A549 (cell line): Measurements from ENCODE around the gene GALNT7. TPM values are rescaled to one million over a fixed set of nuclear protein-coding genes. Genes with fewer than 3 reads are reported as not detected.

ENCODE experiments used
- ATAC-seq, 2 experiments: fragments of 200-7000 bp in 1 of 2; fragments of >200 bp in 1 of 2; cut with Nextera tagmentation in 1 of 2; cut with Tn5 transposase in 1 of 2; 3 replicates each; pipeline versions ENCODE4 v1.8.0 to v1.9.1; 2018 to 2020; ENCODE audit warnings: mild to moderate bottlenecking in 1 of 2, moderate library complexity in 1 of 2
- CTCF ChIA-PET: fragments of 300-600 bp; sonication (Branson Sonifier 250); formaldehyde crosslinking; extraction: SDS; loops from one replicate; lab custom pipeline; 2021; ENCODE audit warnings: antibody characterized with exemption, inconsistent platforms; lab: Yijun Ruan, JAX
- POLR2A ChIA-PET: fragments of 350-600 bp; formaldehyde crosslinking; extraction: SDS; loops from one replicate; lab custom pipeline; 2021; ENCODE audit warnings: antibody characterized with exemption, inconsistent platforms; lab: Yijun Ruan, JAX
- DNase-seq, 2 experiments: peaks; one replicate each; pipeline versions ENCODE4 v3.0.0 to v3.0.0-alpha.2; 2011 to 2016; ENCODE audit warnings: low read depth in 1 of 2, low spot score in 1 of 2
- FAIRE-seq: peaks from 2 replicates; lab custom pipeline; 2011; peaks lifted over from hg19 to GRCh38; lab: Jason Lieb, UNC
- H3K27ac ChIP-seq, 2 experiments: fragments of >200 bp; sonication (Bioruptor Twin); formaldehyde crosslinking; 3 replicates each; pipeline ENCODE4 v1.5.1; 2016 to 2017
- H3K4me1 ChIP-seq: fragments of >200 bp; sonication (Bioruptor Twin); formaldehyde crosslinking; 3 replicates; pipeline ENCODE4 v1.6.1; 2016
- H3K4me2 ChIP-seq: fragments of >200 bp; sonication (Bioruptor Twin); formaldehyde crosslinking; 3 replicates; pipeline ENCODE4 v1.6.1; 2016
- H3K4me3 ChIP-seq: fragments of >200 bp; sonication (Bioruptor Twin); formaldehyde crosslinking; 3 replicates; pipeline ENCODE4 v1.5.1; 2016
- H3K9me3 ChIP-seq: fragments of >200 bp; sonication (Bioruptor Twin); formaldehyde crosslinking; 3 replicates; pipeline ENCODE4 v1.6.1; 2016
- CBX8 ChIP-seq: fragments of 200-600 bp; sonication (generic); IDR thresholded peaks from 2 replicates; pipeline ENCODE4 v1.6.1; 2016
- CHD4 ChIP-seq: fragments of 200-600 bp; sonication (generic); IDR thresholded peaks from 2 replicates; pipeline ENCODE4 v1.6.1; 2016; ENCODE audit warnings: antibody characterized with exemption, mild to moderate bottlenecking, borderline replicate concordance
- CTCF ChIP-seq: fragments of >200 bp; sonication (Bioruptor Twin); formaldehyde crosslinking; IDR thresholded peaks from 3 replicates; pipeline ENCODE4 v1.5.1; 2016
- EHF ChIP-seq: fragments of 250-450 bp; sonication (Bioruptor Pico); IDR thresholded peaks from 2 replicates; pipeline ENCODE4 v1.5.0; 2020; ENCODE audit warnings: mild to moderate bottlenecking
- EP300 ChIP-seq, 2 experiments: fragments of >200 bp; sonication (Bioruptor Twin); formaldehyde crosslinking; IDR thresholded peaks; 2 replicates in 1 of 2; 3 replicates in 1 of 2; pipeline ENCODE4 v1.6.1; 2016 to 2017
- ESRRA ChIP-seq: fragments of 150-350 bp; IDR thresholded peaks from 2 replicates; pipeline ENCODE4 v1.6.1; 2014; ENCODE audit warnings: mild to moderate bottlenecking, low read length, borderline replicate concordance
- FOSL2 ChIP-seq, 2 experiments: fragments of 450-650 bp in 1 of 2; fragments of >200 bp in 1 of 2; sonication (Bioruptor Twin) in 1 of 2; formaldehyde crosslinking; IDR thresholded peaks; 2 replicates each; pipeline versions ENCODE4 v1.5.0 to v1.6.1; 2016 to 2020; ENCODE audit warnings: mild to moderate bottlenecking in 1 of 2, moderate library complexity in 1 of 2
- GATA3 ChIP-seq: IDR thresholded peaks from 2 replicates; pipeline ENCODE4 v1.6.1; 2012; ENCODE audit warnings: borderline replicate concordance
- HDAC2 ChIP-seq: fragments of 200-600 bp; sonication (generic); IDR thresholded peaks from 2 replicates; pipeline ENCODE4 v1.6.1; 2016
- HOXA7 ChIP-seq: fragments of 250-450 bp; sonication (Bioruptor Pico); IDR thresholded peaks from 2 replicates; pipeline ENCODE4 v1.5.0; 2020; ENCODE audit warnings: mild to moderate bottlenecking, moderate library complexity
- HOXB13 ChIP-seq: fragments of 250-450 bp; sonication (Bioruptor Pico); IDR thresholded peaks from 2 replicates; pipeline ENCODE4 v1.5.0; 2020; ENCODE audit warnings: low read depth, mild to moderate bottlenecking, moderate library complexity
- JUN ChIP-seq, 2 experiments: fragments of >200 bp; sonication (Bioruptor Twin); formaldehyde crosslinking; IDR thresholded peaks; 2 replicates in 1 of 2; 3 replicates in 1 of 2; pipeline ENCODE4 v1.6.1; 2016 to 2017
- JUNB ChIP-seq: fragments of >200 bp; sonication (Bioruptor Twin); formaldehyde crosslinking; IDR thresholded peaks from 2 replicates; pipeline ENCODE4 v1.6.1; 2016
- MAFK ChIP-seq: fragments of 450-650 bp; IDR thresholded peaks from 2 replicates; pipeline ENCODE4 v1.6.1; 2014; ENCODE audit not compliant: partially characterized antibody
- NFE2L2 ChIP-seq: fragments of 150-350 bp; conservative IDR thresholded peaks from 2 replicates; pipeline ENCODE4 v1.6.1; 2014; ENCODE audit warnings: low read length
- NR3C1 ChIP-seq: fragments of >200 bp; sonication (Bioruptor Twin); formaldehyde crosslinking; IDR thresholded peaks from 3 replicates; pipeline ENCODE4 v1.6.1; 2017
- PBX3 ChIP-seq: IDR thresholded peaks from 2 replicates; pipeline ENCODE4 v1.6.1; 2012
- PHF8 ChIP-seq: fragments of 200-600 bp; sonication (generic); IDR thresholded peaks from 2 replicates; pipeline ENCODE4 v1.6.1; 2016; ENCODE audit warnings: low read depth, mild to moderate bottlenecking, antibody characterized with exemption, moderate library complexity, borderline replicate concordance
- RARB ChIP-seq: fragments of 250-450 bp; sonication (Bioruptor Pico); IDR thresholded peaks from 2 replicates; pipeline ENCODE4 v1.8.0; 2021; ENCODE audit warnings: mild to moderate bottlenecking, moderate library complexity
- RCOR1 ChIP-seq: fragments of 150-350 bp; IDR thresholded peaks from 2 replicates; pipeline ENCODE4 v1.6.1; 2014; ENCODE audit warnings: antibody characterized with exemption, low read length, low read depth
- REST ChIP-seq: fragments of 200-600 bp; sonication (generic); IDR thresholded peaks from 2 replicates; pipeline ENCODE4 v1.6.1; 2016; ENCODE audit warnings: antibody characterized with exemption, mild to moderate bottlenecking, moderate library complexity
- RNF2 ChIP-seq: fragments of 200-600 bp; sonication (generic); IDR thresholded peaks from 2 replicates; pipeline ENCODE4 v1.6.1; 2016; ENCODE audit warnings: low read depth, mild to moderate bottlenecking, antibody characterized with exemption, moderate library complexity, borderline replicate concordance
- SMC3 ChIP-seq: fragments of >200 bp; sonication (Bioruptor Twin); formaldehyde crosslinking; IDR thresholded peaks from 3 replicates; pipeline ENCODE4 v1.6.1; 2018; ENCODE audit warnings: inconsistent platforms
- TFCP2L1 ChIP-seq: fragments of 250-450 bp; sonication (Bioruptor Pico); IDR thresholded peaks from 2 replicates; pipeline ENCODE4 v1.5.0; 2021; ENCODE audit warnings: mild to moderate bottlenecking
- TP53 ChIP-seq: fragments of 250-450 bp; sonication (Bioruptor Pico); IDR thresholded peaks from 2 replicates; pipeline ENCODE4 v1.5.0; 2021; ENCODE audit warnings: mild to moderate bottlenecking, moderate library complexity
- ZNF302 ChIP-seq: fragments of 250-450 bp; sonication (Bioruptor Pico); IDR thresholded peaks from 2 replicates; pipeline ENCODE4 v1.9.0; 2021; ENCODE audit warnings: inconsistent platforms, mild to moderate bottlenecking, moderate library complexity
- ZSCAN20 ChIP-seq: fragments of 250-450 bp; sonication (Bioruptor Pico); IDR thresholded peaks from 2 replicates; pipeline ENCODE4 v1.8.0; 2022; ENCODE audit warnings: mild to moderate bottlenecking, moderate library complexity
- WGBS: methylation state at CpG from one replicate; pipeline ENCODE4 v1.1.6; 2017; ENCODE audit errors: missing lambda C conversion rate; 5-methylcytosine and 5-hydroxymethylcytosine counted together
- polyA plus RNA-seq, 4 experiments: library from polyadenylated mRNA; depleted of rRNA in 3 of 4; stranded (reverse); fragments of >200 nt; fragmentation: RNase III in 1 of 4; extraction: RNeasy Plus Mini Kit Qiagen cat#74134 plus additional on column Dnase treatment in 1 of 4; gene quantifications; 2 replicates in 3 of 4; 3 replicates in 1 of 4; pipeline ENCODE4 v1.2.3, GENCODE V29; 2011 to 2017

Gene GALNT7
- polyA plus RNA-seq, 2 of the 4 experiments (the other 2 are of a cell fraction) = 28.8 to 63.6 TPM

GRCh38 chr4:173178144-173178543, 9.5 kb downstream of the GALNT7 start:
- no peak for DNase-seq
- CTCF ChIA-PET = interaction anchor here (3.1 kb wide), 1 partner anchor 79 kb away, joined by 10 read pairs; no protein-coding TSS in a partner anchor
- no peak for FAIRE-seq
- 89% methylated on average over 1 of the region's 1 CpG for WGBS
- Histone ChIP-seq H3K4me3 (no peak overlapping the region), H3K4me1 (peaks cover 89% of the 10 kb centered on the region), H3K4me2 (no peak overlapping the region), H3K9me3 (no peaks in the 10 kb centered on the region), H3K27ac (0 out of 6 replicates have a peak overlapping the region, but pooled peaks of 1 of the 2 experiments have one; percentile 37)
- POLR2A ChIA-PET = no interaction called here
- ATAC-seq = no peak
- TF ChIP-seq PBX3 = no peak
- TF ChIP-seq RARB (CRISPR knock-in tag) = no peak
- no peak for TF ChIP-seq RNF2
- TF ChIP-seq MAFK = peak; percentile 6
- no peak for TF ChIP-seq PHF8
- no peak for TF ChIP-seq HOXA7 (CRISPR knock-in tag)
- no peak for TF ChIP-seq ESRRA

GRCh38 chr4:173181848-173182247, 13.2 kb downstream of the GALNT7 start:
- WGBS = 13% methylated on average over 3 of the region's 3 CpGs
- POLR2A ChIA-PET = interaction anchor here (2.0 kb wide), 1 partner anchor 14 kb away, joined by 6 read pairs; the partner anchor contains the start of gene GALNT7
- peak; percentile 7 for FAIRE-seq
- H3K27ac ChIP-seq = peak overlapping the region; percentile 23 to 80; a peak in 5 of 6 replicates
- DNase-seq = peak in 1 of 2 experiments; percentile 32
- H3K9me3 ChIP-seq = no peaks in the 10 kb centered on the region
- peak overlapping the region; percentile 73 for H3K4me2 ChIP-seq
- ATAC-seq = peak; percentile 62 to 77; a peak in 3 of 6 replicates
- CTCF ChIA-PET = no interaction called here
- peaks cover 88% of the 10 kb centered on the region for H3K4me1 ChIP-seq
- no peak for TF ChIP-seq EP300 (IDR thresholded peaks at IDR 0.05)
- TF ChIP-seq CTCF = no peak
- no peak for TF ChIP-seq HOXA7 (CRISPR knock-in tag)
- TF ChIP-seq FOSL2 (IDR thresholded peaks at IDR 0.05) = no peak
- peak; percentile 57; the same call in 1 of the 2 replicates for TF ChIP-seq FOSL2 (CRISPR knock-in tag; IDR thresholded peaks at IDR 0.05)
- no peak for TF ChIP-seq REST
- no peak overlapping the region for H3K4me3 ChIP-seq

- DNase-seq (peak in 1 of 2 experiments; percentile 81), ATAC-seq (peak; percentile 60 to 73), FAIRE-seq (no peak)
- no peaks in the 10 kb centered on the region for H3K9me3 ChIP-seq
- peak overlapping the region; percentile 73 for H3K4me2 ChIP-seq
- no peak overlapping the region for H3K4me3 ChIP-seq
- peak overlapping the region; percentile 23 to 57; a peak in 4 of 6 replicates for H3K27ac ChIP-seq
- POLR2A ChIA-PET = interaction anchor here (2.0 kb wide), 1 partner anchor 14 kb away, joined by 6 read pairs; the partner anchor contains the start of gene GALNT7
- peaks cover 88% of the 10 kb centered on the region for H3K4me1 ChIP-seq
- WGBS = 6% methylated on average over 4 of the region's 4 CpGs
- CTCF ChIA-PET = interaction anchor here (0.6 kb wide), 1 partner anchor 67 kb away, joined by 3 read pairs; no protein-coding TSS in a partner anchor
- TF ChIP-seq RCOR1 (no peak), HDAC2 (no peak), ZSCAN20 (CRISPR knock-in tag) (no peak), CHD4 (no peak), JUNB (peak; percentile 40; the same call in 1 of the 2 replicates), JUN (IDR thresholded peaks at IDR 0.05) (0 out of 5 replicates have a peak, but pooled peaks of 1 of the 2 experiments have one; percentile 27), TFCP2L1 (CRISPR knock-in tag) (no peak), ZNF302 (CRISPR knock-in tag) (no peak), SMC3 (no peak), TP53 (no peak), CBX8 (no peak), HOXB13 (CRISPR knock-in tag) (no peak), EHF (CRISPR knock-in tag) (no peak), GATA3 (peak; percentile 70; the same call in 1 of the 2 replicates), NFE2L2 (no peak), FOSL2 (IDR thresholded peaks at IDR 0.05) (peak; percentile 36; the same call in 1 of the 2 replicates), FOSL2 (CRISPR knock-in tag; IDR thresholded peaks at IDR 0.05) (peak; percentile 74), NR3C1 (no peak)
Observed at GRCh38 chr4:173182403-173182802, 13.8 kb downstream of the GALNT7 start.
